Limb (tissue), 2 donors: ENCODE results near the gene TMEM250.

ENCODE experiments used
- DNase-seq, 2 donors: peaks; one replicate each; pipeline ENCODE4 v3.0.0-alpha.2; 2016; ENCODE audit errors: extremely low spot score in 2 of 2

The TMEM250 gene

GRCh38 chr9:136133191-136133958 is 14.7 kb upstream of the TMEM250 start:
- DNase-seq, result peak in 1 of 2 donors; percentile 83

DNA sequence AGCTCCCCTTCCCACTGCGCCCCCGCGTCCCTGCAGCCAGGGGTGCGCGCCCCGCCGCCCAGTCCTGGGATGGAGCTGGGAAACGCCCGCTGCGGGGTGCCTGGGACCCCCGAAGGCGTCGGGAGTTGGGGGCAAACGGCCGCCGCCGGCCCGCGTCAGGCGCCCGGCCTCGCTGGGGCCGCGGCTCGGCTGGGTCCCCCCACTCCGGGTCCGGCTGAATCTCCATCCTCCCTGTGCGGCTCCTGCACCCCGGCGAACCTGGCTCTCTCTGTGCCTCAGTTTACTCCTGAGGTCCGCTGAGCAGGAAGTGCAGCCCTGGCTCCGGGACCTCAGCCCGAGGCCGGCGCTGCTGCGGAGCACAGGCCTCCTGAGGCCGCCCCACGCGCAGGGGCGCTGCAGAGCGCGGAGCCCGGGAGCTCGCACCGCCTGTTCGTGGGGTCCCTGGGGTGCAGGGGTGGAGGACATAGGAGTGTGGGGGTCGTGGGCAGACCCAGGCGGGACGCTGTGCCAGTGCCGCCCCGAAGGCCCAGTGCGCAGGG is 13.9 kb upstream of the TMEM250 start:
- no peak for DNase-seq

- no peak for DNase-seq
These were observed 13.2 kb upstream of the TMEM250 start for GRCh38 chr9:136131629-136132511.

GRCh38 chr9:136129176-136129575 is 10.5 kb upstream of the TMEM250 start:
- DNase-seq, result no peak

DNA sequence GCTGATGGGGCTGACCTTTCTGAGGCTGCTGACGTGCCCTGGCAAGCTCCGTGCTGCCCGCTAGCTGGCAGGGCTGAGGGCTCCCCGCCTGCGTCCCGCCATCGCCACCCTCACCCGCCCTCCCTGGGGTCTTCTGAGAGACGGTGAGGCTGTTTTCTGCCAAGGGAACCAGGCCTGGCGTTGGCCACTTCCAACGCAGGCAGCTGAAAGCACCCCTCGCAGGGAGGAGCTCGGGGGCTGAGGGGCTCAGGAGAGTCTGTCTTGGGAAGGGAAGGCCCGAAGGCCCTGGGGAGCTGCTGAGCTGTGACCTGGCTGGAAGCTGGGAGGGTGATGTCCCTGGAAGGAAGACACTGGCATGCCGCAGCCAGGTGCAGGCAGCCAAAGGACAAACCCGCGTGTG is 9.8 kb upstream of the TMEM250 start:
- no peak for DNase-seq

GRCh38 chr9:136127313-136127712 is 8.6 kb upstream of the TMEM250 start:
- no peak for DNase-seq

GRCh38 chr9:136124976-136125692 is 6.5 kb upstream of the TMEM250 start:
- no peak for DNase-seq

GRCh38 chr9:136122425-136123383 is 4.0 kb upstream of the TMEM250 start:
- peak in 1 of 2 donors; percentile 84 for DNase-seq

GRCh38 chr9:136121801-136122200 is 3.1 kb upstream of the TMEM250 start:
- no peak for DNase-seq

DNA sequence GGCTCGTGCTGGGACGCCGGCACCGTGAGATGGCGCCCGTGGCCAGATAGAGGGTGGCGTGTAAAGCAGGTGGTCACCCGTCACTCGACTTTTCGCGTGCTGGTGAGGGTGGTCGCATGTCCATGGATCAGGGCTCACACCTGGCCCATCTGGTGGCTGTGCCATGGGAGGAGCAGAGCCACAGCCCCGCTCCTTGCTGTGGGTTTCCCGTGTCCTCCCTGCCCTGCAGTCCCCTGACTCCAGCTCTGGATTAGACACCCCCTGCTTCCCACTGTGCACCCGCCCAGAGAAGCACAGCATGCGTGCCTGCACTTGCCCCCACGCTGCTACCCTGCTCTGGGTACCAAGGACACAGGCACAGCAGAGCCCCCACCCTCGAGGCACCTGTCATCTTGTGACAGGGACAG is 1.8 kb upstream of the TMEM250 start:
- no peak for DNase-seq

GRCh38 chr9:136119883-136120393 is 1.3 kb upstream of the TMEM250 start:
- DNase-seq, result no peak

- DNase-seq, result no peak
These were observed 597 bp upstream of the TMEM250 start for GRCh38 chr9:136119061-136119882.

DNA sequence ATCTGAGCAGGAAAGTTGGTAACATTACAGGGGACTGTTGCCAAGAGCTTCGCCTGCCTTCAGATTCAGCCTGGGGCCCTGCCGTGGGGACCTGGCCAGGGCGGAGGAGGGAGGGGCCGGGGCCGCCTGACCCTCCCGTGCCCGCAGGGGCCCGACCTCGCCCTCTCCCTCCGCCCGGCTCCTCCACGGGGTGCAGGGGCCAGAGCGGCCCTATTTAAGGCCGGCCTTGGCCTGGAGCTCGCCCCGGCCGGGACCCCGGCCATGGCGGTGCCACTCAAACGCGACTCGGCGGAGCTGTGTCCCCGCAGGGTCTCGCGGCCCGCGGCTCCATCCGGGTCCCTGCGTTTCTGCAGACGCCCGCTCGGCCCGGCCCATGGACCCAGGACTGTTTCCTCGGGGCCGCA is 757 bp downstream of the TMEM250 start:
- no peak for DNase-seq

DNA sequence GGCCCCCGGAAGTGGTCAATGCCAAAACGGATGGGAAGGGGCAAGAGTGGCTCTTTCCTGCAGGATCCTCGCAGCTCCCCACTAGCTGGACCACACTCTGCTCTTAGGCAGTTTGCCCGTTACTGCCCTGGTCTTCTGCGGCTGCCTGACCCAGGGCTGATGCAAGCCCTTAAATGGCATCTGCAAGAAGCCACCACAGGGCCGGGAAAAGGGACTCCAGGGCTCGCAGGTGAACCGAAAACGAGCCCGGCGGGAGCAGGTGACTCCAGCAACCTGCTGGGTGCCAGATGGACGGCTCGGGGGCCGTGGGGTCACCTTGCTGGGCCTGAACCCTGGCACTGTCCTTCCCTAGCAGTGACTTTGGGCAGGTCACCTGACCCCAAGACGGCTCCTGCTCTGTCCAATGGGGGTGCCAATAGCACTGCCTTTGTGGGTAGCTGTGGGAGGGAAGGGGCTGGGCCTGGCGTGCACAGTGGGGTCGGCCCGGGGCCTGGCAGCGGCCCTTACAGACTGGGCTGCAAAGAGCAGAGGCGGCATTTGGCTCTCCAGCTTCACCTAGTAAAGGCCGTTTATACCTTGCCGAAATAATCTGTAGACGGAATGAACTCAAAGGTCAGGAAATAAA is 1.3 kb downstream of the TMEM250 start:
- no peak for DNase-seq

DNA sequence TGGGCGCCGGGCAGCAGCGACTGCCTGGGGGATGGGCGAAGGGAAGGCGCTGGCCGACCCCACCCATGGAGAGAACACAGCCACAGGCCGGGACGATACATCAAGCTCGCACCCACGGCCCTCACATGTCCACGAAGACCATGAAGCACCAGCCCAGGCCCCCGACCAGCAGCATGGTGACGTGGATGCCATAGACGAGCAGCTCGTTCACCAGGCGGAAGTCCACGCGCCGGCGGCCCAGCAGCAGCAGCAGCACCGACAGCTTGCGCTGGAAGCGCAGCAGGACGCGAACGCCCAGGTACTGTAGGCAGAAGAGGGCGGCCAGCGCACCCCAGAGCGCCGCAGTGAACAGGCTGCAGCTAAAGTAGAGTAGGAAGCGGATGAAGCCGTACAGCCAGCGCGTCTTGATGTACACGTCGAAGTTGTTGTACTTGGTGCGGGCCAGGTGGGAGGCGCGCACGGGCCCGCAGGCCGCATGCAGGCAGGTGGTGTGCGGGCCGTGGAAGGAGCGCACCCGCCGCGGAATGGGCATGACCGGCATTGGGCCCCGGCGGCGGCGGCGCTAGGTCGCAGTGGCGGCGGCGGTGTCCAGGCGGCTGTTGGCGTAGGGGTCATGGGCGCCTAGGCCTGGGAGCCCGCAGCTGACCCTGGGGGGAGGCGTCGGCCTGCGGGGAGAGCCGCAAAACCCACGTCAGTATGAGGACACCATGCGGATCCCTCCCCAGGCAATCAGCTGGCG is 2.1 kb downstream of the TMEM250 start:
- DNase-seq, result no peak

DNA sequence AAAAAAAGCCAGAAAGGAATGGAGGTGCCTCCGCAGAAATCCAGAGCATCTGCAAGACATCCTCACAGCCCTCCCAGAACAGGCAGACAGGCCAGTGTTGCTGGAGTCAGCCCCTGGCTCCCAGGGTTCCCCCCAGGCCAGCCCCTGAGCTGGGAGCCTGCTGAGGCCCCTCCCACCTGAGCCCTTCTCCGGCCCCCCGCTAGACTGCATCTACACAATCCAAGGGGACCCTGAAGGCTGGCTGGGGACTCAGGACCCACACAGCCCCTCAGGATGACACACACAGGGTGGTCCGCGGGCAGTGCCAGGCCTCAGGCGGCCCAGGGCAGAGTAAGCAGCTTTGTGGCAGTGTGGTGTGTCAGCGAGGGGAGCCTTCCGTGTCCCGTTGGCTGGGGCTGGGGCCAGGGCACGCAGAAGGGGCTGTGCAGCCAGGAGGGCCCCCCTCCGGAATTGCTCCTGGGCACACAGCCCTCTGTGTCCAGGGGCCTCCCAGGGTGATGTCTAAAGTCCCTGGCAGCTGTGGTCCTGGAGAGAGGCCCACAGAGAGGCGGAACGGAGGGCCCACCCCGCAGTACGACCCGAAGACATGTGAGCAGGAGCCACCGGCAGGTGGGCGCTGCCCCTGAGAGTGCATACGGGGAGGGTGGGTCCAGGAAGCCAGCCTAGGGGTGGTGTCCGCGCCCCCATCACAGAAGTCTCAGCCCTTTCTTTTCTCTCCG is 2.9 kb downstream of the TMEM250 start:
- no peak for DNase-seq

- no peak for DNase-seq
These were observed 3.5 kb downstream of the TMEM250 start for GRCh38 chr9:136115206-136115605.

DNA sequence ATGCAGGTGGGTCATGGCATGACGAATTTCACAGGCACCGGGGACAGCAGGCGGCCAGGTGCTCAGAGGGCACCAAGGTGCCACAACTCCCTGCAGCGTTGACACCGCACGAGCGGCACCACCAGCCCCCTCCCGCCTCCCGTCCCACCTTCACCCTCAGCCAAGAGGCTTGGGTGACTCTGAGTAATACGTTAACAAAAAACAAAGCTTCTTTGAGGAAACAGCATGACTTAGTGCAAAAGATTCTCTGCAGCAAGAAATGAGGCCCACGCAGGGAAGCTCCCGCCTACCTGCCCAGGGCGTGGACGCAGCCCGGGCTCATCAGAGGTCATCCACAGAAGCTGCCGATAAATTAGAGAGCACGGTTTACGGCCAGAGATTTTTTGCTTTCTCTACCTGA is 4.1 kb downstream of the TMEM250 start:
- DNase-seq, result no peak
